DOHH2 (cell line): ENCODE results near the gene SAE1.

Experiments
- H3F3A ChIP-seq: fragments of 200-600 bp; sonication (generic), shearing (Covaris generic); 2 replicates; pipeline ENCODE4 v1.6.0; 2016; ENCODE audit warnings: antibody characterized with exemption, mild to moderate bottlenecking; ENCODE audit not compliant: control insufficient read depth, insufficient read depth
- H3K27ac ChIP-seq: fragments of 200-600 bp; sonication (generic); 2 replicates; pipeline ENCODE4 v1.5.1; 2014; ENCODE audit warnings: low read depth, mild to moderate bottlenecking, low read length, moderate library complexity
- H3K27me3 ChIP-seq: fragments of 200-600 bp; sonication (generic); 2 replicates; pipeline ENCODE4 v1.6.1; 2014; ENCODE audit warnings: mild to moderate bottlenecking, low read length, mixed read lengths; ENCODE audit not compliant: control insufficient read depth
- H3K36me3 ChIP-seq: fragments of 200-600 bp; sonication (generic); 2 replicates; pipeline ENCODE4 v1.6.1; 2014; ENCODE audit warnings: mild to moderate bottlenecking, low read length, moderate library complexity, mixed read lengths; ENCODE audit not compliant: control insufficient read depth
- H3K4me1 ChIP-seq: fragments of 200-600 bp; sonication (generic); 2 replicates; pipeline ENCODE4 v1.6.1; 2014; ENCODE audit warnings: mild to moderate bottlenecking, low read length, mixed read lengths; ENCODE audit not compliant: control insufficient read depth
- H3K4me2 ChIP-seq: fragments of 200-600 bp; sonication (generic); 2 replicates; pipeline ENCODE4 v1.6.0; 2014; ENCODE audit warnings: mild to moderate bottlenecking, low read length, moderate library complexity
- H3K4me3 ChIP-seq: fragments of 200-600 bp; sonication (generic); 2 replicates; pipeline ENCODE4 v1.5.1; 2014; ENCODE audit warnings: mild to moderate bottlenecking, low read length, mixed read lengths
- H3K79me2 ChIP-seq: fragments of 200-600 bp; sonication (generic); 2 replicates; pipeline ENCODE4 v1.6.1; 2014; ENCODE audit warnings: mild to moderate bottlenecking, low read length, mixed read lengths; ENCODE audit not compliant: control insufficient read depth
- H3K9me2 ChIP-seq: fragments of 200-600 bp; sonication (generic); replicated peaks from 2 replicates; pipeline ENCODE4 v1.6.1; 2014; ENCODE audit warnings: mild to moderate bottlenecking, low read length, mixed read lengths; ENCODE audit not compliant: control insufficient read depth
- H3K9me3 ChIP-seq: fragments of 200-600 bp; sonication (generic); 2 replicates; pipeline ENCODE4 v1.6.1; 2014; ENCODE audit warnings: antibody characterized with exemption, low read length, mixed read lengths; ENCODE audit not compliant: control insufficient read depth, insufficient read depth
- H4K20me1 ChIP-seq: fragments of 200-600 bp; sonication (generic); 2 replicates; pipeline ENCODE4 v1.6.0; 2014; ENCODE audit warnings: low read depth, mild to moderate bottlenecking, antibody characterized with exemption, low read length, moderate library complexity; ENCODE audit not compliant: control insufficient read depth, insufficient read depth
- CTCF ChIP-seq: fragments of 200-600 bp; sonication (generic); IDR thresholded peaks from one replicate; pipeline ENCODE4 v1.5.1; 2014; ENCODE audit warnings: antibody characterized with exemption, mild to moderate bottlenecking, low read depth, low read length; ENCODE audit not compliant: poor library complexity, severe bottlenecking
- EZH2phosphoT487 ChIP-seq: fragments of 200-600 bp; sonication (generic); IDR thresholded peaks from 2 replicates; pipeline ENCODE4 v1.6.1; 2017; ENCODE audit warnings: borderline replicate concordance, mild to moderate bottlenecking, antibody characterized with exemption, low read length, moderate library complexity, mixed read lengths

SAE1 gene

DNA sequence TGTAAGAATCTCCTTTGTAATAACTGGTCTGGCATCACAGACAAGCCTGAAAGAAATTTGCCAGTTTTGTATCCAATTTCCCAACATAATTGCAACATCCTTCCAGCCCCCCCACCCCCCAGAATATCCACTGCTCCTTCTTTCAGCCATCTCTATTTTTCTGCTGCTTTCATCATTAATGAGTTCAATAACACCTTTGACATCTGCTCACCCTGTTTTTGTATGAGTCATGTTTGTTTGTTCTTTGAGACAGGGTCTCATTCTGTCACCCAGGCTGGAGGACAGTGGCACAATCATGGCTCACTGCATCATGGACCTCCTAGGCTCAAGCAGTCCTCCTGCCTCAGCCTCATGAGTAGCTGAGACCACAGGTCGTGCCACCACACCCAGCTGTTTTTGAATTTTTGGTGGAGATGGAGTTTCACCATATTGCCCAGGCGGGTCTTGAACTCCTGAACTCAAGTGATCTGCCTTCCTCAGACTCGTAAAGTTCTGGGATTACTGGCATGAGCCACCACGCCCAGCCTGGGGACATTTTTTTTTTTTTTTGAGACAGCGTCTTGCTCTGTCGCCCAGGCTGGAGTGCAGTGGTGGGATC lies 10.1 kb upstream of the SAE1 start:
- no peaks in the 10 kb centered on the region for H3K79me2 ChIP-seq
- H3K9me3 ChIP-seq: no peaks in the 10 kb centered on the region
- H3K27me3 ChIP-seq: peaks cover 9% of the 10 kb centered on the region; the same call in 1 of the 2 replicates
- H3F3A ChIP-seq: 0 out of 2 replicates have a peak, but pooled peaks cover 5% of the 10 kb centered on the region
- no peak overlapping the region for H3K27ac ChIP-seq
- no peaks in the 10 kb centered on the region for H3K36me3 ChIP-seq
- no peak overlapping the region for H3K4me2 ChIP-seq
- TF ChIP-seq EZH2phosphoT487 (no peak), CTCF (no peak)
- H3K9me2 ChIP-seq: no peaks in the 10 kb centered on the region
- no peak overlapping the region for H3K4me3 ChIP-seq
- H4K20me1 ChIP-seq: no peaks in the 10 kb centered on the region
- H3K4me1 ChIP-seq: no peaks in the 10 kb centered on the region

DNA sequence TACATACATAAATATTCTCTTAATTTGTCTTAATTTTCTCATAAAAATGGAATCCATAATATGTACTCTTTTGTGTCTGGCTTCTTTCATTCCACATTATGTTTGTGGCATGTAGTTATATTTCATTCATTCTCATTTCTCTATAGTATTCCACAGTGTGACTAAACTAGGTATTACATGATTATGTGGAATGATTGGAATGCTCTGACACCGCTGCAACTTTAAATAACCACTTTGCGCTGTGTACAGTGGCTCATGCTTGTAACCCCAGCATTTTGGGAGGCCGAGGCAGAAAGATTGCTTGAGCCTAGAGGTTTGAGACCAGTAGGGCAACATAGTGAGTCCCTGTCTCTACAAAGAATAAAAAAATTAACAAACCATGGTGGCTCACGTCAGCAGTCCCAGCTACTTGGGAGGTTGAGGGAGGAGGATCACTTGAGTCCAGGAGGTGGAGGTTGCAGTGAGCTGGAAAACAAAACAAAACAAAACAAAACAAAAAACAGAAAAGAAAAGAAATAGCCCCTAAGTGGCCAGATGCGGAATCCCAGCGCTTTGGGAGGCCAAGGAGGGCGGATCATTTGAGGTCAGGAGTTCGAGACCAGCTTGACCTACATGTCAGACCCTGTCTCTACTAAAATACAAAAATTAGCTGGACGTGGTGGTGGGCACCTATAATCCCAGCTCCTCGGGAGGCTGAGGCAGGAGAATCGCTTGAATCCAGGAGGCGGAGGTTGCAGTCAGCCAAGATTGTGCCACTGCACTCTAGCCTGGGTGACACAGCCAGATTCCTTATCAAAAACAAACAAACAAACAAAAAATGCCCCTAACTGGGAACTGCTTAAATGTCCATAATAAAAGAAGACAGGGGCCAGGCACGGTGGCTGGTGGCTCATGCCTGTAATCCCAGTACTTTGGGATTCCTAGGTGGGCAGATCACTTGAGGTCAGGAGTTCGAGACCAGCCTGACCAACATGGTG lies 8.0 kb upstream of the SAE1 start:
- Histone ChIP-seq H3K4me3 (no peak overlapping the region), H3K27ac (no peak overlapping the region), H3K36me3 (no peaks in the 10 kb centered on the region), H3K79me2 (no peaks in the 10 kb centered on the region), H3K9me2 (no peaks in the 10 kb centered on the region), H4K20me1 (no peaks in the 10 kb centered on the region), H3F3A (no peaks in the 10 kb centered on the region), H3K9me3 (no peaks in the 10 kb centered on the region), H3K4me1 (no peaks in the 10 kb centered on the region), H3K4me2 (no peak overlapping the region), H3K27me3 (peaks cover 4% of the 10 kb centered on the region; the same call in 1 of the 2 replicates)
- TF ChIP-seq EZH2phosphoT487: no peak
- TF ChIP-seq CTCF: no peak

GRCh38 chr19:47123406-47123805 lies 7.2 kb upstream of the SAE1 start:
- Histone ChIP-seq H3K9me2 (no peaks in the 10 kb centered on the region), H3K36me3 (no peaks in the 10 kb centered on the region), H3K9me3 (no peaks in the 10 kb centered on the region), H3F3A (no peaks in the 10 kb centered on the region), H3K79me2 (no peaks in the 10 kb centered on the region), H3K27me3 (peaks cover 4% of the 10 kb centered on the region; the same call in 1 of the 2 replicates), H3K4me2 (no peak overlapping the region), H3K4me1 (no peaks in the 10 kb centered on the region), H3K27ac (no peak overlapping the region), H3K4me3 (no peak overlapping the region), H4K20me1 (no peaks in the 10 kb centered on the region)
- no peak for TF ChIP-seq EZH2phosphoT487
- no peak for TF ChIP-seq CTCF
